COLO668 (cell line): Measurements from ENCODE around the gene SPI1.
"Not testable (repeated sequence)": the region's sequence is repeated elsewhere in the genome, so short reads cannot be mapped to it uniquely, and the experiment has no call there.

Experiments
- DNase-seq: peaks from one replicate; lab custom pipeline; 2025; ENCODE audit not compliant: unreplicated experiment; lab: John Stamatoyannopoulos, UW

The SPI1 gene

DNA sequence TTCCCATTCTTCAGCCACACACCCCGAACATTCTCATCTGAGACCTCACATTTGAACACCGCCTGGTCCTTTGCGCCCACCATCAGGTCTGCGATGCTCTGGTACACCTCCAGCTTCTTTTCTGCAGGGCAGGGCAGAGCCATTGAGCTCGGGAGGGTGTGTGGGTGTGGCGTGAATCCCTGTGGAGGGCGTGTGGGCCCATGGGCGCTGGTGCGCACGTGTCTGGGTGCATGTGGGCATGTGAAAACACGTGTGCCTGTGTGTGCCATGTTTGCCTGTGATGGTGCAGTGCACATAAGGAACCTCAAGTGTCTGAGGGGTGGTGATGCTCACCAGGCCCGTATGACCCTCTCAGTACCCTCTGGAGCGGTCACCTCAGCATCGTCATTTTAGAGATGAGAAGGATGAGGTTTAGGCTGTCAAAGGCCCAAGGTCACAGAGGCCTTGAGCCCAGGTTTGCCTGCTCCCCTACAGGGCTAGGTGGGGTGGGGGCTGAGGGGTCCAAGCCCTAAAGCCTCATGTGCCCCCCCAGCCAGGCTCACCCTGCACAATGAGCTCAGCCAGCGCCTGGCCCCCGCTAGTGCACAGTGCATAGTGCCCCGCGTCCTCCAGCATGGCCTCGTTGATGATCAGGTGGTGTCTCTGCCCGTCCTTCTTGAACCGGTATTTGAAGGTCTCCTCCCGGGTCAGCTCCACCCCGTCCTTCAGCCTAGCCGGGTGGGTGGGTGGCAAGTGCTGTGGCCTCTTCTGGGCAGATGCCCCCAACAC lies 36.1 kb downstream of the SPI1 start:
- DNase-seq: no peak

DNA sequence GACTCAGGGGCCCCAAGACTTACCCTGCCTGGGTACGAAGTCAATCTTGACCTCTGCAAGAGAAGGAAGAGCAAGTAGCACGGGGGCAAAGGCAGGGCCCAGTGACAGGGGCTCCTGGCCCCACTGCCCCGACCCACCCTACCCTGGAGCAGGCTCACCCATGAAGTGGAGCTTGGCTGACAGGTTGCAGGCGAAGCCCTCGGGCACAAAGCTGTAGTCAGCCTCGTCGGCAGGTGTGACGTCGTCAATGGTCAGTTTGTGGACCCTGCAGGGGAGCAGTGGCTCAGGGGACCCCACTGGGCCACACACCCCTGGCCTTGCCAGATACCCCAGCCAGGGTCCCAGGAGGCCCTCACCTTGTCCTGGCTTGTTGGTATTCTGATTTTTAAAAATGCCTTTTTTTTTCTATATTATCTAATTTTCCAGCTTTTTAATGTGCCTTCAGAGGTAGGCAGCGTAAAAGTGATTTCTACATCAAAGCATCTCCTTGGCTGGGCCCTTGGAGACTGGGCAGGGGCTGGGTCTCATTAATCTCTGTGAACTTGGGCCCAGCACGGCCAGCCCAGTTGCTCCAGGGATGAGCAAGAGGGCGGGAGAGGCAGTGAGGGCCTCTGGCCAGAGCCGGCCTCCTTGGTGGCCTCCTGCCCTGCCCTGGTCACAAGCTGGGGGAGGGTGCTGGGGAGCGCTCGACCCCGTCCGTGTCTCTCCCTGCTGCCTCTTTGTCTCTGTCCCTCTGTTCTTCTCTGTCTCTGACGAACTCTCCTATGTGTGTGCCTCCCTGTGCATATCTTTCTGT lies 37.2 kb downstream of the SPI1 start:
- no peak for DNase-seq

- DNase-seq: no peak
Observed at GRCh38 chr11:47340010-47340409, 38.3 kb downstream of the SPI1 start.

GRCh38 chr11:47338396-47339241 lies 39.7 kb downstream of the SPI1 start:
- no peak for DNase-seq

DNA sequence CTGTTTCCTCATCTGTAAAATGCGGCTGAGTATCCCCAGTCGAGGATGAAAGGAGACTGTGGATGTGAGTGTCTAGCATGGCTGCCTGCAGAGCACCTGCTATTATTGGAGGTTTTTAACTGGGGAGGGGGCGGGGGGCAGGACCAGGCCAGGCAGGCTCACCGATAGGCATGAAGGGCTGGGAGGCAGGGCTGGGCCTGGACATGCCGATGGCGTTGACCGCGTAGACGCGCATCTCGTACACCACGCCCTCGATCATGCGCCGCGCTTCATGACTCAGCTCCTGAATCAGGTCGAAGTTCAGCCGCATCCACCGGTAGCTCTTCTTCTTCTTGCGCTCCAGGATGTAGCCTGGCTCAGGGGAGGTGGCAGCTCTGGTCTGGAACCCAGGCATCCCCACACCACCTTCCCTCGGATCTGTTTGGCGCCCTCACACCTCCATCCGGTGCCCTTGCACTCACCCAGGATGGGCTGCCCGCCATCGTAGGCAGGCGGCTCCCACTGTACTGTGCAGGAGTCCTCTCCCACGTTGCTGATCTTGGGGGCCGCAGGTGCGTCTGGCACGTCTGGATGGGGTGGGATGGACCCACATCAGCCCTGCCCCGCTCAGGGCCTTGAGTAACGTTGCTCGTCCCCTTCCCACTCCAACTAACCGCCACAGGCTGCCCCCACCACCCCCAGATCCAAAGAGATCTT lies 41.0 kb downstream of the SPI1 start:
- peak; percentile 74 for DNase-seq

DNA sequence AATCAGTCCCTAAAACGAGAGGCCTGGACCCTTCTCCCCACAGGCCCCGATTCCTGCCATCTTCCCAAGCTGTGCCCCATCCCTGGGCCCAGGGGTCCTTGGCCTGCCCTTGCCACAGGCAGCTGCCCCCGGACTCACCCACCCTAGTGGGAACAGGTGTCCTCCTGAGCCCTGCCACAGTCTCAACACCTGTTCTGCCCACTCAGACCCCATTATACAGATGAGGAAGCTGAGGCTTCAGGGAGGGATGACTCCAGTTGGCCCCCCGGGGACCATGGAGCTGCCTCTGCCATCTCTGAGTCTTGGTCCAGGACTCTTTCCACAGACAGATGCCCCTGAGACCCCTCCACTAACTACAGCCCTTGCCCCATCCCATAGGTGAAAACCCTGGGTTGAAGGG lies 41.8 kb downstream of the SPI1 start:
- no peak for DNase-seq

GRCh38 chr11:47335733-47336132 lies 42.6 kb downstream of the SPI1 start:
- no peak for DNase-seq

- not testable (repeated sequence) for DNase-seq
Observed at GRCh38 chr11:47334699-47335411, 43.5 kb downstream of the SPI1 start.

GRCh38 chr11:47333886-47334443 lies 44.4 kb downstream of the SPI1 start:
- DNase-seq: no peak

DNA sequence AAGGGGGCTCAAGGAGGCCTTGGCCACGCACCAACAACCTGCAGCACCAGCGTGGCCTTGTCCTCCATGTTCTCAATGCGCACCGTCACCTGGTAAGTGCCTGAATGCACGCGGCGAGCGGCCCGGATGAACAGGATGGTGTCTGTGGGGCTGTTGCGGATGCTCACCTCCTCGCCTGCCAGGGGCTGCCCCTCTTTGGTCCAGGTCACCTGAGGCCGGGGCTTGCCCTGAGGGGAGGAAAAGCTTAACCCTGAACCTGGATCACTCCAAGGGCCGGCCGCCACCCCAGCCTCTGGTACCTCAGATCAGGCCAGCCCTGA lies 44.9 kb downstream of the SPI1 start:
- no peak for DNase-seq

- no peak for DNase-seq
Observed at GRCh38 chr11:47332791-47333525, 45.4 kb downstream of the SPI1 start.

DNA sequence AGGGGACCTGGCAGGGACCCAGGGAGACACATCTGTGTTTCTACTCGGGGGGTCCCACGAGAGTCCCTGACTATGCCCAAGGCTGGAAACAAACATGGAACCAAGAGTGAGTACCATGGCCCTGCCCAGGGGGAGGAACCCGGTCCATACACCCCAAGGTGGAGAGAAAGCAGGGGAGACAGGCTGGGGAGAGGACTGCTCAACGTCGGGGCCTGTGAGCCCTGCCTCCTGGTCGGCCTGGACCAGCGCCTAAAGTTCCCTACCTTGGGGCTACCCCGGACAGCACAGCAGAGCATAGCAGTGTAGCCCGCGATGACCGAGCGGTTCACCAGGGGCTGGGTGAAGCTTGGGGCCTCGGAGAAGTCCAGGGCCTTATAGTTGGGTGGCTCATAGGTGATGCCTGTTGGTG lies 46.0 kb downstream of the SPI1 start:
- no peak for DNase-seq

- no peak for DNase-seq
Observed at GRCh38 chr11:47331454-47332302, 46.7 kb downstream of the SPI1 start.

GRCh38 chr11:47329987-47330931 lies 48.1 kb downstream of the SPI1 start:
- DNase-seq: no peak

DNA sequence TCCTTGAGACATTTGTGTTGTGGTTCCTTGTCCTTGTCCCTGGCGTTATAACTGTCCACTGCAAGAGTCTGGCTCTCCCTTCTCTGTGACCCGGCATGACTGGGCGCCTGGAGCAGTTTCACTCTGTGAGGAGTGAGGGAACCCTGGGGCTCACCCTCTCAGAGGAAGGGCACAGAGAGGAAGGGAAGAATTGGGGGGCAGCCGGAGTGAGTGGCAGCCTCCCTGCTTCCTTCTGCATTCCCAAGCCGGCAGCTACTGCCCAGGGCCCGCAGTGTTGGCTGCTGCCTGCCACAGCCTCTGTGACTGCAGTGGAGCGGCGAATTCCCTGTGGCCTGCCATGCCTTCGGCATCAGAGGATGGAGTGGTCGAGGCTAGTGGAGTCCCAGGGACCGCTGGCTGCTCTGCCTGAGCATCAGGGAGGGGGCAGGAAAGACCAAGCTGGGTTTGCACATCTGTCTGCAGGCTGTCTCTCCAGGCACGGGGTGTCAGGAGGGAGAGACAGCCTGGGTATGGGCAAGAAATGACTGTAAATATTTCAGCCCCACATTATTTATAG lies 48.8 kb downstream of the SPI1 start:
- DNase-seq: no peak

- no peak for DNase-seq
Observed at GRCh38 chr11:47328449-47329390, 49.6 kb downstream of the SPI1 start.
